GM21423 (cell line): ENCODE measurements around the gene NEDD4.
"Not testable (repeated sequence)": the region's sequence is repeated elsewhere in the genome, so short reads cannot be mapped to it uniquely, and the experiment has no call there.

ENCODE experiments used
- ATAC-seq: cut with Tn5 transposase; IDR thresholded peaks from one replicate; pipeline ENCODE4 v1.9.1; 2021; ENCODE audit warnings: mild to moderate bottlenecking, moderate library complexity; ENCODE audit not compliant: unreplicated experiment

Gene NEDD4

GRCh38 chr15:55993111-55993803 lies at the start of gene NEDD4:
Gene NEDD4 (minus strand): TSS chr15:55993612. CDS start chr15:55993555, 57 bp downstream.
- ATAC-seq: peak; percentile 93

- ATAC-seq: no peak
Measured at GRCh38 chr15:56042498-56042897, 49.1 kb upstream of the NEDD4 start.

- no peak for ATAC-seq
Measured at GRCh38 chr15:56042031-56042430, 48.6 kb upstream of the NEDD4 start.

GRCh38 chr15:56040081-56041035 lies 46.9 kb upstream of the NEDD4 start:
- no peak for ATAC-seq

GRCh38 chr15:56038707-56039106 lies 45.3 kb upstream of the NEDD4 start:
- no peak for ATAC-seq

- ATAC-seq: no peak
Measured at GRCh38 chr15:56038015-56038414, 44.6 kb upstream of the NEDD4 start.

- no peak for ATAC-seq
Measured at GRCh38 chr15:56036546-56037067, 43.2 kb upstream of the NEDD4 start.

GRCh38 chr15:56035166-56035565 lies 41.8 kb upstream of the NEDD4 start:
- ATAC-seq: no peak

- no peak for ATAC-seq
Measured at GRCh38 chr15:56034514-56034913, 41.1 kb upstream of the NEDD4 start.

GRCh38 chr15:56032373-56032772 lies 39.0 kb upstream of the NEDD4 start:
- ATAC-seq: no peak

GRCh38 chr15:56031836-56032235 lies 38.4 kb upstream of the NEDD4 start:
- ATAC-seq: no peak

GRCh38 chr15:56031402-56031801 lies 38.0 kb upstream of the NEDD4 start:
- ATAC-seq: no peak

GRCh38 chr15:56028430-56028829 lies 35.0 kb upstream of the NEDD4 start:
- no peak for ATAC-seq

- ATAC-seq: not testable (repeated sequence)
Measured at GRCh38 chr15:56023160-56023559, 29.7 kb upstream of the NEDD4 start.

GRCh38 chr15:56019819-56020486 lies 26.5 kb upstream of the NEDD4 start:
- no peak for ATAC-seq

GRCh38 chr15:56019060-56019793 lies 25.8 kb upstream of the NEDD4 start:
- no peak for ATAC-seq

GRCh38 chr15:56017920-56018319 lies 24.5 kb upstream of the NEDD4 start:
- ATAC-seq: no peak

GRCh38 chr15:56017511-56017910 lies 24.1 kb upstream of the NEDD4 start:
- no peak for ATAC-seq

GRCh38 chr15:56016281-56016680 lies 22.9 kb upstream of the NEDD4 start:
- no peak for ATAC-seq

- no peak for ATAC-seq
Measured at GRCh38 chr15:56014677-56015076, 21.3 kb upstream of the NEDD4 start.
